Hepatocyte (in vitro differentiated cells): Measurements from ENCODE around the gene GLYATL1B. TPM values are rescaled to one million over a fixed set of nuclear protein-coding genes. Genes with fewer than 3 reads are reported as not detected.
"Not testable (repeated sequence)": the region's sequence is repeated elsewhere in the genome, so short reads cannot be mapped to it uniquely, and the experiment has no call there.

Experiments used
- DNase-seq: peaks from one replicate; pipeline ENCODE4 v3.0.0-alpha.2; 2016; ENCODE audit warnings: low spot score
- H2AFZ ChIP-seq: fragments of 200-600 bp; sonication (generic); 2 replicates; pipeline ENCODE4 v1.6.0; 2016; ENCODE audit warnings: antibody characterized with exemption, mild to moderate bottlenecking
- H3K27ac ChIP-seq: fragments of 200-600 bp; sonication (generic); 2 replicates; pipeline ENCODE4 v1.5.1; 2016; ENCODE audit warnings: mild to moderate bottlenecking
- H3K27me3 ChIP-seq: fragments of 200-600 bp; sonication (generic); 2 replicates; pipeline ENCODE4 v1.6.1; 2016
- H3K36me3 ChIP-seq: fragments of 200-600 bp; sonication (generic); replicated peaks from 2 replicates; pipeline ENCODE4 v1.5.1; 2016; ENCODE audit warnings: low read depth; ENCODE audit not compliant: insufficient read depth
- H3K4me1 ChIP-seq: fragments of 200-600 bp; sonication (generic); 2 replicates; pipeline ENCODE4 v1.5.1; 2016; ENCODE audit warnings: mild to moderate bottlenecking, moderate library complexity; ENCODE audit not compliant: insufficient read depth
- H3K4me2 ChIP-seq: fragments of 200-600 bp; sonication (generic); 2 replicates; pipeline ENCODE4 v1.6.0; 2016
- H3K4me3 ChIP-seq: fragments of 200-600 bp; sonication (generic); 2 replicates; pipeline ENCODE4 v1.5.1; 2016; ENCODE audit warnings: mild to moderate bottlenecking
- H3K79me2 ChIP-seq: fragments of 200-600 bp; sonication (generic); 2 replicates; pipeline ENCODE4 v1.6.0; 2017; ENCODE audit warnings: mild to moderate bottlenecking
- H3K9me2 ChIP-seq: fragments of 200-600 bp; sonication (generic); replicated peaks from 2 replicates; pipeline ENCODE4 v1.6.0; 2017; ENCODE audit warnings: mild to moderate bottlenecking; ENCODE audit not compliant: insufficient read depth
- H3K9me3 ChIP-seq: fragments of 200-600 bp; sonication (generic); 2 replicates; pipeline ENCODE4 v1.5.1; 2016; ENCODE audit warnings: low read depth, mild to moderate bottlenecking
- H4K20me1 ChIP-seq: fragments of 200-600 bp; sonication (generic); 2 replicates; pipeline ENCODE4 v1.6.0; 2016; ENCODE audit warnings: mild to moderate bottlenecking; ENCODE audit not compliant: insufficient read depth, poor library complexity, severe bottlenecking
- EZH2 ChIP-seq: fragments of 200-600 bp; sonication (generic); IDR thresholded peaks from 2 replicates; pipeline ENCODE4 v1.6.1; 2016; ENCODE audit warnings: antibody characterized with exemption, mild to moderate bottlenecking, borderline replicate concordance
- EZH2phosphoT487 ChIP-seq: fragments of 200-600 bp; sonication (generic); IDR thresholded peaks from one replicate; pipeline ENCODE4 v1.6.1; 2018; ENCODE audit warnings: antibody characterized with exemption, mild to moderate bottlenecking, low read depth, moderate library complexity; ENCODE audit not compliant: unreplicated experiment, severe bottlenecking
- WGBS: methylation state at CpG from one replicate; pipeline ENCODE4 v1.1.6; 2016; ENCODE audit warnings: low lambda C conversion rate; ENCODE audit errors: missing lambda C conversion rate; 5-methylcytosine and 5-hydroxymethylcytosine counted together
- polyA plus RNA-seq: library from polyadenylated mRNA; unstranded; fragments of >200 nt; fragmentation: Nextera tagmentation; extraction: Ambion mirVana; gene quantifications from 2 replicates; pipeline ENCODE4 v1.2.1, GENCODE V29; 2016
- total RNA-seq: library from RNA; depleted of rRNA; stranded (reverse); fragments of >200 nt; gene quantifications from 2 replicates; pipeline ENCODE4 v1.2.3, GENCODE V29; 2014
- TF ChIP-seq, protein P1 (sequence below): fragments of 200-600 bp; sonication (generic); IDR thresholded peaks from 2 replicates; pipeline ENCODE4 v1.5.1; 2016; ENCODE audit warnings: antibody characterized with exemption, mild to moderate bottlenecking; ENCODE audit not compliant: poor library complexity

The GLYATL1B gene, protein sequence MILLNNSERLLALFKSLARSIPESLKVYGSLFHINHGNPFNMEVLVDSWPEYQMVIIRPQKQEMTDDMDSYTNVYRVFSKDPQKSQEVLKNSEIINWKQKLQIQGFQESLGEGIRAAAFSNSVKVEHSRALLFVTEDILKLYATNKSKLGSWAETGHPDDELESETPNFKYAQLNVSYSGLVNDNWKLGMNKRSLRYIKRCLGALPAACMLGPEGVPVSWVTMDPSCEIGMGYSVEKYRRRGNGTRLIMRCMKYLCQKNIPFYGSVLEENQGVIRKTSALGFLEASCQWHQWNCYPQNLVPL
- total RNA-seq, result not detected in 2 replicates
- 0.28 TPM in 1 of 2 replicates, not detected in the other for polyA plus RNA-seq

DNA sequence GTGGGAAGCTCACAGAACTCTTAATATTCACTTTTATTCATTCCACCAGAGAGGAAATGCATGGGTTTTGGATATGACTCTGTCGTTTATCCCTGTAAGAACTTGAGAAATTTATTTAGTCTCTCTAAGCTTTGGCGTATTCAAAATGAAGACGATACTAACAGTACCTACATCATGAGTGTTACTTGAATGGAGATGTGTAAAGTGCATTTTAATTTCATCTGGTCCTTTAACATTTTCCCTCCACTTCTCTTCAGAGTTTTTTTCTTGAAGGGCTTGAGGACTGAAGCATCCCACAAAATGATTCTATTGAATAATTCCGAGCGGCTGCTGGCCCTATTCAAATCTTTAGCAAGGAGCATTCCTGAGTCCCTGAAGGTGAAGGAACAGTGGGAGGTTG is at the start of gene GLYATL1B:
Gene GLYATL1B, plus strand, starts transcription at position 301 of the 400 bp plus-strand sequence. Its CDS starts 0 bp downstream, at position 301.
- not testable (repeated sequence) for H3K9me2 ChIP-seq, H3K27me3 ChIP-seq, H4K20me1 ChIP-seq, H3K4me1 ChIP-seq, H3K36me3 ChIP-seq, H3K4me3 ChIP-seq, H3K9me3 ChIP-seq, H3K27ac ChIP-seq, H2AFZ ChIP-seq, H3K4me2 ChIP-seq, DNase-seq, H3K79me2 ChIP-seq
- WGBS, result 87% methylated on average over 5 of the region's 5 CpGs

DNA sequence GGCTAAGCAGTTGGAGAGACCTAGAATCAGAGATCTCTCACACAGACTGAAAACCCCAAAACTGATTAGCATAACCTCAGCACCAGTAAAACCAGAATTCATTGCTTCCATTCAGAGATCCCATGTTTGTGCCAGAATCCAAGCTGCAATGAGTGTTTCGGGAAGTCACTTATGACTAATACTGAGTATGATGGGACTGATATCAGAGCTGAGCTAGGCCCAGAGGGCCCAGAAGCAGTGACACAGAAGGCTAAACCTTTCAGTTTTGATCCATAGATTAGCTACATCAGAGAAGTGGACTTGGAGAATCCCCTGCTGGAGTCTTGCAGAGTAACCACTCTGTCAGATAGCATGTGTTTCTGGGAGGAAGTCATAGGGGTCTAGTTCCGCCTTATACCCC is 49.6 kb upstream of the GLYATL1B start:
- H3K27me3 ChIP-seq, H3K4me1 ChIP-seq, H3K4me2 ChIP-seq, H3K36me3 ChIP-seq, H3K9me3 ChIP-seq, H3K27ac ChIP-seq, H3K4me3 ChIP-seq, H3K9me2 ChIP-seq, H2AFZ ChIP-seq, DNase-seq, H3K79me2 ChIP-seq, H4K20me1 ChIP-seq: not testable (repeated sequence)
- 95% methylated on average over 2 of the region's 2 CpGs for WGBS

DNA sequence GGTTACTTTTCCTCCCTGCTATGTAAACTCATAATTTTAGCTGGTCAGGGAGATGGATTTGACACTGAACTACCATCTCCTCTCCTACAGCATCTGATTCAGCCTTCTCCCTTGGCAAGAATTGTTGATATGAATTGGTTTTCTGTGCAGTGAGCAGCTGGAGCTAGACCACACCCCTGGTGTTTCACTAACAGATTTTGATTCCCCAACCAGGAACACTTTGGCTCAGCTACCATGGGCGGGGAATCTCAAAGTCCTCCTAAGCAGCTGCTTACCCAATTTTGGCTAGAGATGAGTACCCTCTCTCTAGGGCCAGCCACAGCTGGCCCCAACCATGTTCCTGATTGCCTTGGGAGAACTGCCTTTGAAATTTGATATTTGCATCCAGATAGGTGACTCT is 48.7 kb upstream of the GLYATL1B start:
- not testable (repeated sequence) for H3K27ac ChIP-seq, H3K36me3 ChIP-seq, H3K4me3 ChIP-seq, H3K27me3 ChIP-seq, H3K79me2 ChIP-seq, DNase-seq, H3K9me3 ChIP-seq, H3K4me1 ChIP-seq, H3K4me2 ChIP-seq, H3K9me2 ChIP-seq, H4K20me1 ChIP-seq, H2AFZ ChIP-seq
- 95% methylated on average over 1 of the region's 1 CpG for whole genome bisulfite sequencing

DNA sequence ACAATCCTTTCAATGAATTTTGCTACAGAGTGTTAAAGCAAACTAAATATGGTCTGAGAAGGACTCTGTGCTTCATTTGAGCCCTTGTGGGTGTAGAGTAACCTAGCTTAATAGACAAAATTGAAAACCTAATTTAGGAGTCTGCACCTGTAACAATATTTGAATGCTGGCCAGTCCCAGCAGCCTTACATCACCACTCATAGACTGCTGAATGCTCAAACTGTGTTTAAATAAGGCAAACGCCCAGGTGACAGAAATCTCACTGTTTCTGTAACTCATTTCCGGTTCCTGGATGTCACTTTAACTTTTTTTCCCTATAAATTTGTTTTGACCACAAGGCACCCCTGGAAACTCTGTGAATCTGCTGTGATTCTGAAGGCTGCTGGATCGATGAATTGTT is 45.5 kb upstream of the GLYATL1B start:
- H3K79me2 ChIP-seq, result no peaks in the 10 kb centered on the region
- H3K27me3 ChIP-seq, result no peaks in the 10 kb centered on the region
- no peaks in the 10 kb centered on the region for H4K20me1 ChIP-seq
- H3K4me3 ChIP-seq, result no peak overlapping the region
- H3K27ac ChIP-seq, result no peak overlapping the region
- no peaks in the 10 kb centered on the region for H3K9me3 ChIP-seq
- WGBS, result 72% methylated on average over 3 of the region's 3 CpGs
- H3K4me2 ChIP-seq, result no peak overlapping the region
- no peaks in the 10 kb centered on the region for H3K36me3 ChIP-seq
- H3K9me2 ChIP-seq, result no peaks in the 10 kb centered on the region
- no peak overlapping the region for H2AFZ ChIP-seq
- no peak for DNase-seq
- no peaks in the 10 kb centered on the region for H3K4me1 ChIP-seq
- TF ChIP-seq EZH2phosphoT487, result no peak
- TF ChIP-seq, protein P1, sequence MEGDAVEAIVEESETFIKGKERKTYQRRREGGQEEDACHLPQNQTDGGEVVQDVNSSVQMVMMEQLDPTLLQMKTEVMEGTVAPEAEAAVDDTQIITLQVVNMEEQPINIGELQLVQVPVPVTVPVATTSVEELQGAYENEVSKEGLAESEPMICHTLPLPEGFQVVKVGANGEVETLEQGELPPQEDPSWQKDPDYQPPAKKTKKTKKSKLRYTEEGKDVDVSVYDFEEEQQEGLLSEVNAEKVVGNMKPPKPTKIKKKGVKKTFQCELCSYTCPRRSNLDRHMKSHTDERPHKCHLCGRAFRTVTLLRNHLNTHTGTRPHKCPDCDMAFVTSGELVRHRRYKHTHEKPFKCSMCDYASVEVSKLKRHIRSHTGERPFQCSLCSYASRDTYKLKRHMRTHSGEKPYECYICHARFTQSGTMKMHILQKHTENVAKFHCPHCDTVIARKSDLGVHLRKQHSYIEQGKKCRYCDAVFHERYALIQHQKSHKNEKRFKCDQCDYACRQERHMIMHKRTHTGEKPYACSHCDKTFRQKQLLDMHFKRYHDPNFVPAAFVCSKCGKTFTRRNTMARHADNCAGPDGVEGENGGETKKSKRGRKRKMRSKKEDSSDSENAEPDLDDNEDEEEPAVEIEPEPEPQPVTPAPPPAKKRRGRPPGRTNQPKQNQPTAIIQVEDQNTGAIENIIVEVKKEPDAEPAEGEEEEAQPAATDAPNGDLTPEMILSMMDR, result no peak
- no peak for TF ChIP-seq EZH2

DNA sequence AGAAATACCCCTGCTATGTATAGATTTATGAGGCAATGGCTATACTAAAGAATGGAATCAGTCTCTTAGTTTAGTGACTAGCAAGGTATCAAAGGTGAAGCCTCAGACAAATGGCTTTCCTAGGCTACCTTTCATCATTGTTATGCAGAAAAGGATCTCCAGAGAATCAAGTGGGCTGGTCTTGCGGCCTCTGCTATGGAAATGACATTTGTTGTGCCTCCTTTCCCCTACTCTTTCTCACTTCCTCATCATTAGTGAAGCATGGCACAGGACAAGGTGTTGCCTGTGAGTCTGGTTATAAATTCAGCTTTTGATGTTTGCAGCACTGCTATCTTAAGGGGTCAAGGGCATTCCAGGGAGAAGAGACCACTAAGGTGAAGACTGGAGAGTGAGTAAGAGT is 34.7 kb upstream of the GLYATL1B start:
- not testable (repeated sequence) for H4K20me1 ChIP-seq, H3K4me2 ChIP-seq, H3K27ac ChIP-seq, H3K79me2 ChIP-seq, H3K27me3 ChIP-seq, H3K36me3 ChIP-seq, DNase-seq, H3K9me3 ChIP-seq, H3K4me1 ChIP-seq, H2AFZ ChIP-seq, H3K9me2 ChIP-seq, H3K4me3 ChIP-seq
- 65% methylated on average over 1 of the region's 1 CpG for WGBS

DNA sequence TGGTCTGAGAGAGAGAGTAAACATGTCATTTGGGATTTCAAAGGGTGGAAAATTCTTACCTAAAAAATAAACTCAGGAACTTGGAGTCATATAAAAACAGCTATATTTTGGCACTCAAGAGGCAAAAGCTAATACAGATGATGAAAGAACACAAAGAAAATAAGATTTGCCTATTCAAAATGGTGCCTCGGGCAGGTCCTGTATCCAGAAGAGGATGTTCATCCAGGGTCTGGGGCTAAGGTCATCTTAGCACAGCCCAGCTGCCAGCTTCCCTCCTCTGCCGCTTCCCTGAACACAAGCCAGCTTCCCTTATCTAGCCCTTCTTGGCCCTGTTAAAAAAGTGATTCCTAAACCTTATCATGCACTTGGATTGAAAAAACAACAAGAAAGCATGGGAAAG is 33.8 kb upstream of the GLYATL1B start:
- not testable (repeated sequence) for H3K36me3 ChIP-seq, H2AFZ ChIP-seq, H3K79me2 ChIP-seq, H3K27me3 ChIP-seq, DNase-seq, H4K20me1 ChIP-seq, H3K9me2 ChIP-seq, H3K4me3 ChIP-seq, H3K9me3 ChIP-seq, H3K4me2 ChIP-seq, H3K4me1 ChIP-seq, H3K27ac ChIP-seq
- WGBS, result 84% methylated on average over 2 of the region's 2 CpGs
